ENCODE data around the gene MYBBP1A.

- TF ChIP-seq CTCF (IDR thresholded peaks at IDR 0.05; ENCODE audit: low read depth, low read length) (no peak), POLR2A (IDR thresholded peaks at IDR 0.05; ENCODE audit: extremely low read depth, insufficient read length) (no peak), MAX (IDR thresholded peaks at IDR 0.05; ENCODE audit: low read depth, low read length) (no peak), MYC (IDR thresholded peaks at IDR 0.05; ENCODE audit: low read depth, low read length) (no peak)
Observed at GRCh38 chr17:4547118-4547906, 7.9 kb downstream of the MYBBP1A start.

All from NB4 (cell line).